HepG2 (cell line): ENCODE data around the gene ODAD4. TPM values are rescaled to one million over a fixed set of nuclear protein-coding genes. Genes with fewer than 3 reads are reported as not detected.

Experiments used
- ATAC-seq: fragments of 200-7000 bp; cut with Tn5 transposase; 3 replicates; pipeline ENCODE4 v1.9.1; 2020; ENCODE audit warnings: mild to moderate bottlenecking, moderate library complexity
- BruUV-seq: library from RNA; stranded (reverse); fragments of 400-500 nt; replicated peaks from 2 replicates; lab custom pipeline; 2021; lab: Mats Ljungman, UMichigan
- CTCF ChIA-PET: fragments of 300-600 bp; formaldehyde crosslinking; extraction: SDS; loops from one replicate; lab custom pipeline; 2021; ENCODE audit warnings: low total read pairs, inconsistent platforms, low intra/inter-chr PET ratio; lab: Yijun Ruan, JAX
- POLR2A ChIA-PET: fragments of 350-600 bp; sonication (Branson Sonifier 250); formaldehyde crosslinking; loops from one replicate; lab custom pipeline; 2020; ENCODE audit warnings: antibody characterized with exemption, inconsistent platforms; lab: Yijun Ruan, JAX
- DNase-seq: peaks from one replicate; pipeline ENCODE4 v3.0.0-alpha.2; 2015; ENCODE audit warnings: low spot score
- FAIRE-seq: peaks from 3 replicates; lab custom pipeline; 2011; peaks lifted over from hg19 to GRCh38; lab: Jason Lieb, UNC
- H2AFZ ChIP-seq: one replicate; pipeline ENCODE4 v1.6.1; 2011; ENCODE audit warnings: low read length, inconsistent platforms
- H3K27ac ChIP-seq: fragments of 300-600 bp; 3 replicates; pipeline ENCODE4 v1.8.0; 2011; ENCODE audit warnings: mixed run types, mild to moderate bottlenecking, mixed read lengths, low read length, inconsistent platforms; ENCODE audit not compliant: insufficient read depth; ENCODE audit errors: extremely low read length
- H3K27me3 ChIP-seq, 2 experiments: fragments of 200-600 bp in 1 of 2; 2 replicates in 1 of 2; 3 replicates in 1 of 2; pipeline versions ENCODE4 v1.6.0 to v1.8.0; 2011; ENCODE audit warnings: low read length in 2 of 2, mild to moderate bottlenecking in 2 of 2, moderate library complexity in 2 of 2, inconsistent platforms in 1 of 2; ENCODE audit not compliant: insufficient read depth in 2 of 2, control insufficient read depth in 1 of 2
- H3K36me3 ChIP-seq, 2 experiments: fragments of 200-600 bp in 1 of 2; replicated peaks in 1 of 2; 2 replicates in 1 of 2; 3 replicates in 1 of 2; pipeline versions ENCODE4 v1.5.1 to v1.8.0; 2011; ENCODE audit warnings: low read length in 2 of 2, inconsistent platforms in 1 of 2; ENCODE audit not compliant: insufficient read depth in 2 of 2, control insufficient read depth in 1 of 2
- H3K4me1 ChIP-seq: 2 replicates; pipeline ENCODE4 v1.5.1; 2012; ENCODE audit warnings: low read length, inconsistent platforms; ENCODE audit not compliant: insufficient read depth
- H3K4me2 ChIP-seq: 2 replicates; pipeline ENCODE4 v1.6.0; 2011; ENCODE audit warnings: low read depth, low read length, inconsistent platforms
- H3K4me3 ChIP-seq, 3 experiments: fragments of 200-600 bp in 1 of 3; sonication (generic), shearing (Covaris generic) in 1 of 3; replicated peaks in 1 of 3; 2 replicates each; pipeline ENCODE4 v1.5.1; 2011 to 2016; ENCODE audit warnings: low read length in 3 of 3, inconsistent platforms in 2 of 3, low read depth in 2 of 3, mild to moderate bottlenecking in 2 of 3, control low read depth in 1 of 3, mixed read lengths in 1 of 3; ENCODE audit not compliant: insufficient read depth in 1 of 3
- H3K79me2 ChIP-seq: one replicate; pipeline ENCODE4 v1.6.1; 2011; ENCODE audit warnings: low read length, inconsistent platforms; ENCODE audit not compliant: insufficient read depth
- H3K9ac ChIP-seq: 2 replicates; pipeline ENCODE4 v1.6.0; 2011; ENCODE audit warnings: mild to moderate bottlenecking, low read depth, low read length, inconsistent platforms; ENCODE audit not compliant: insufficient read depth
- H3K9me3 ChIP-seq: 2 replicates; pipeline ENCODE4 v1.5.1; 2012; ENCODE audit warnings: mild to moderate bottlenecking, low read length
- H4K20me1 ChIP-seq: 2 replicates; pipeline ENCODE4 v1.6.0; 2011; ENCODE audit warnings: inconsistent platforms, mild to moderate bottlenecking, low read length, moderate library complexity; ENCODE audit not compliant: insufficient read depth
- BRD4 ChIP-seq: sonication (generic); formaldehyde crosslinking; IDR thresholded peaks from 2 replicates; pipeline ENCODE4 v1.4.0; 2020; ENCODE audit warnings: missing genetic modification reagents
- CC2D1A ChIP-seq: sonication (generic); formaldehyde crosslinking; IDR thresholded peaks from 2 replicates; pipeline ENCODE4 v1.8.1; 2023; ENCODE audit warnings: mild to moderate bottlenecking, missing genetic modification reagents
- CEBPB ChIP-seq: IDR thresholded peaks from 2 replicates; pipeline ENCODE4 v1.6.1; 2011; ENCODE audit warnings: low read depth, low read length, improper control_type of control experiment, borderline replicate concordance
- E2F1 ChIP-seq: sonication (generic); formaldehyde crosslinking; IDR thresholded peaks from 2 replicates; pipeline ENCODE4 v1.5.0; 2020; ENCODE audit warnings: missing genetic modification reagents
- E2F5 ChIP-seq: sonication (generic); formaldehyde crosslinking; conservative IDR thresholded peaks from 2 replicates; pipeline ENCODE4 v1.4.0; 2020; ENCODE audit warnings: missing genetic modification reagents
- LCORL ChIP-seq, 2 experiments: fragments of 450-650 bp in 1 of 2; sonication (generic) in 1 of 2; formaldehyde crosslinking in 1 of 2; IDR thresholded peaks; 2 replicates each; pipeline versions ENCODE4 v1.5.0 to v1.6.1; 2017 to 2020; ENCODE audit warnings: antibody characterized with exemption in 1 of 2, missing genetic modification reagents in 1 of 2
- RAD51 ChIP-seq: fragments of 450-650 bp; IDR thresholded peaks from 2 replicates; pipeline ENCODE4 v1.6.1; 2016; ENCODE audit warnings: borderline replicate concordance
- RFXAP ChIP-seq: sonication (generic); formaldehyde crosslinking; IDR thresholded peaks from 2 replicates; pipeline ENCODE4 v1.4.0; 2020; ENCODE audit warnings: missing genetic modification reagents, borderline replicate concordance
- ZMYM3 ChIP-seq: sonication (generic); formaldehyde crosslinking; IDR thresholded peaks from 2 replicates; pipeline ENCODE4 v1.5.1; 2020; ENCODE audit warnings: mild to moderate bottlenecking, missing genetic modification reagents
- ZNF7 ChIP-seq: IDR thresholded peaks from 2 replicates; pipeline ENCODE4 v1.6.1; 2016; ENCODE audit warnings: missing biosample characterization, missing genetic modification reagents
- ZNF792 ChIP-seq: IDR thresholded peaks from 2 replicates; pipeline ENCODE4 v1.6.1; 2016
- WGBS: methylation state at CpG from one replicate; pipeline ENCODE4 v1.1.6; 2017; ENCODE audit warnings: low lambda C conversion rate; 5-methylcytosine and 5-hydroxymethylcytosine counted together
- in situ Hi-C: cut with HindIII; loops from 2 replicates; pipeline ENCODE4 v1.10.0; 2017; ENCODE audit warnings: low pct_unique_long_range_greater_than_20kb; ENCODE audit not compliant: extremely low pct_ligation_motif_present
- intact Hi-C: fragments of 100-400 bp; cut with micrococcal nuclease; formaldehyde crosslinking; loops from one replicate; pipeline ENCODE4 v1.10.0; 2022; ENCODE audit not compliant: unreplicated experiment
- polyA plus RNA-seq, 8 experiments: library from polyadenylated mRNA; depleted of rRNA in 3 of 8; stranded (reverse) in 7 of 8; unstranded in 1 of 8; fragments of >200 nt; fragmentation: Illumina TruSeq in 4 of 8; extraction: Trizol in 4 of 8; gene quantifications; 2 replicates each; pipeline versions ENCODE4 v1.2.1 to v1.2.3, GENCODE V29; 2011 to 2016; ENCODE audit warnings: low read depth in 4 of 8, missing spikeins in 1 of 8, mixed read lengths in 1 of 8; ENCODE audit not compliant: insufficient read depth in 1 of 8
- total RNA-seq, 5 experiments: library from RNA; depleted of rRNA; stranded (reverse); fragments of >200 nt; fragmentation: Illumina TruSeq; extraction: Trizol; gene quantifications; 2 replicates each; pipeline ENCODE4 v1.2.3, GENCODE V29; 2016; ENCODE audit warnings: low read depth in 1 of 5

ODAD4 gene
- total and polyA plus RNA-seq, 2 of the 13 experiments (the other 11 are each of a cell fraction or from before 2014, with no cell fraction given), result 0.48 to 0.53 TPM

DNA sequence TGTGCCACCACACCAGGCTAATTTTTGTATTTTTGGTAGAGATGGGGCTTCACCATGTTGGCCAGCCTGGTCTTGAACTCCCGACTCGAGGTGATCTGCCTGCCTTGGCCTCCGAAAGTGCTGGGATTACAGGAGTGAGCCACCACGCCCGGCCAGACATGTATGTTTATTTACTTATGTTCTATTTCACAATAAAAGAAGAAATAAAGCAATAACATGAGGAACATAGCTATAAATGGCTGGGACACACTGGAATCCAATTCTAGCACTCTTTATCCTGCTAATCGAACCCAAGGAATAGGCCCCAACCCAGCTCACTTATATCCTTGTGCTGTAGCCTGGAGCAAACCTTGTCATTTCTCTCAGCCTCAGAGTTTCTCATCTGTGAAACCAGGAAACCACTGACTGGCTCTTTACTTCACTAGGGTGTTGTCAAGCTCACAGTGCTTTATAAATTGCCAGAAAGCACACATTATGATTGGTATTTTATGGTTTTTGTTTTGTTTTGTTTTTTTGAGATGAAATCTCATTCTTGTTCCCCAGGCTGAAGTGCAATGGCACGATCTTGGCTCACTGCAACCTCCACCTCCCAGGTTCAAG, 4.3 kb upstream of the ODAD4 start:
- TF ChIP-seq RAD51 (no peak), CEBPB (peak; percentile 65; the same call in 1 of the 2 replicates), ZNF792 (no peak), LCORL (IDR thresholded peaks at IDR 0.05) (no peak), LCORL (CRISPR knock-in tag; IDR thresholded peaks at IDR 0.05) (no peak), ZNF7 (CRISPR knock-in tag) (no peak), CC2D1A (no peak), E2F5 (CRISPR knock-in tag) (no peak)
- no peaks in the 10 kb centered on the region for H3K36me3 ChIP-seq
- no peaks in the 10 kb centered on the region for H3K27me3 ChIP-seq
- no peaks in the 10 kb centered on the region for H3K9me3 ChIP-seq
- peaks cover 35% of the 10 kb centered on the region for H3K4me1 ChIP-seq
- no peak overlapping the region for H2AFZ ChIP-seq
- no peak overlapping the region for H3K9ac ChIP-seq
- WGBS, result 61% methylated on average over 7 of the region's 7 CpGs
- no peak overlapping the region for H3K4me3 ChIP-seq
- H3K79me2 ChIP-seq, result peaks cover 3% of the 10 kb centered on the region
- no peaks in the 10 kb centered on the region for H4K20me1 ChIP-seq
- intact Hi-C loops, result no loop called here
- ATAC-seq (no peak), FAIRE-seq (no peak), DNase-seq (no peak)
- in situ Hi-C loops, result no loop called here
- BruUV-seq, result no TSS peak
- H3K27ac ChIP-seq, result no peak overlapping the region
- CTCF ChIA-PET, result no interaction called here
- POLR2A ChIA-PET, result interaction anchor here (0.6 to 2.4 kb wide), 2 partner anchors 34 to 193 kb away, joined by 3 to 5 read pairs; no protein-coding TSS in a partner anchor
- no peak overlapping the region for H3K4me2 ChIP-seq

GRCh38 chr17:41928693-41929251, 1.6 kb upstream of the ODAD4 start:
- Histone ChIP-seq H3K4me3 (no peak overlapping the region), H4K20me1 (no peaks in the 10 kb centered on the region), H3K9me3 (no peaks in the 10 kb centered on the region), H3K4me1 (peaks cover 42% of the 10 kb centered on the region), H3K79me2 (peaks cover 3% of the 10 kb centered on the region), H3K27ac (no peak overlapping the region), H3K36me3 (no peaks in the 10 kb centered on the region), H2AFZ (no peak overlapping the region), H3K27me3 (no peaks in the 10 kb centered on the region), H3K4me2 (peak overlapping the region; percentile 96), H3K9ac (no peak overlapping the region)
- no peak for TF ChIP-seq RFXAP
- 0 out of 2 replicates have a peak, but pooled peaks have one; percentile 15 for TF ChIP-seq ZMYM3 (CRISPR knock-in tag)
- TF ChIP-seq BRD4 (CRISPR knock-in tag), result no peak
- TF ChIP-seq E2F1 (CRISPR knock-in tag), result no peak
- DNase-seq (no peak), FAIRE-seq (no peak), ATAC-seq (no peak)
- WGBS, result 77% methylated on average over 6 of the region's 6 CpGs
- in situ Hi-C loops (no loop called here), intact Hi-C loops (no loop called here)
- ChIA-PET POLR2A (interaction anchor here (0.8 to 3.2 kb wide), 3 partner anchors 10 to 30 kb away, joined by 3 to 72 read pairs (median 62); partner anchors contain the start of gene ACLY), CTCF (no interaction called here)
- no TSS peak for BruUV-seq
